ENCODE results near the gene DIS3L2. TPM values are rescaled to one million over a fixed set of nuclear protein-coding genes. Genes with fewer than 3 reads are reported as not detected.

The DIS3L2 gene
- total RNA-seq, 1 donor from 2014 or later: 20.6 TPM

GRCh38 chr2:232126301-232127099 is 165.0 kb downstream of the DIS3L2 start:
- H3K27me3 ChIP-seq: no peaks in the 10 kb centered on the region
- no peaks in the 10 kb centered on the region for H3K9me3 ChIP-seq
- intact Hi-C loops (cut with DNase I): no loop called here
- no peak for DNase-seq (ENCODE audit: low spot score in 2 of 2)
- peaks cover 3 to 11% of the 10 kb centered on the region in 2 donors for H3K36me3 ChIP-seq
- no peak for TF ChIP-seq CTCF (IDR thresholded peaks at IDR 0.05)
- no peak overlapping the region for H3K4me3 ChIP-seq
- no peak overlapping the region for H3K27ac ChIP-seq
- H3K4me1 ChIP-seq: no peaks in the 10 kb centered on the region

GRCh38 chr2:232129483-232129882 is 168.0 kb downstream of the DIS3L2 start:
- DNase-seq (ENCODE audit: low spot score in 2 of 2): no peak
- H3K27ac ChIP-seq: peak overlapping the region in 1 of 2 donors; percentile 24
- intact Hi-C loops (cut with DNase I): no loop called here
- no peaks in the 10 kb centered on the region for H3K27me3 ChIP-seq
- H3K4me3 ChIP-seq: peak overlapping the region in 1 of 2 donors; percentile 9
- no peaks in the 10 kb centered on the region for H3K9me3 ChIP-seq
- no peak for TF ChIP-seq CTCF (IDR thresholded peaks at IDR 0.05)
- H3K4me1 ChIP-seq: no peaks in the 10 kb centered on the region
- H3K36me3 ChIP-seq: peaks cover 12 to 24% of the 10 kb centered on the region in 2 donors

GRCh38 chr2:232132181-232132580 is 170.7 kb downstream of the DIS3L2 start:
- no peaks in the 10 kb centered on the region for H3K27me3 ChIP-seq
- intact Hi-C loops (cut with DNase I): no loop called here
- no peak for DNase-seq (ENCODE audit: low spot score in 2 of 2)
- no peaks in the 10 kb centered on the region for H3K4me1 ChIP-seq
- H3K4me3 ChIP-seq: no peak overlapping the region
- H3K9me3 ChIP-seq: no peaks in the 10 kb centered on the region
- no peak for TF ChIP-seq CTCF (IDR thresholded peaks at IDR 0.05)
- H3K36me3 ChIP-seq: peaks cover 12 to 24% of the 10 kb centered on the region in 2 donors
- H3K27ac ChIP-seq: no peak overlapping the region

- H3K9me3 ChIP-seq: no peaks in the 10 kb centered on the region
- intact Hi-C loops (cut with DNase I): no loop called here
- H3K4me1 ChIP-seq: no peaks in the 10 kb centered on the region
- no peaks in the 10 kb centered on the region for H3K27me3 ChIP-seq
- H3K36me3 ChIP-seq: peaks cover 12 to 24% of the 10 kb centered on the region in 2 donors
- no peak overlapping the region for H3K27ac ChIP-seq
- no peak for DNase-seq (ENCODE audit: low spot score in 2 of 2)
- no peak overlapping the region for H3K4me3 ChIP-seq
- no peak for TF ChIP-seq CTCF (IDR thresholded peaks at IDR 0.05)
These were observed 171.6 kb downstream of the DIS3L2 start for GRCh38 chr2:232133078-232133477.

GRCh38 chr2:232134939-232135338 is 173.4 kb downstream of the DIS3L2 start:
- Histone ChIP-seq H3K9me3 (no peaks in the 10 kb centered on the region), H3K27ac (no peak overlapping the region), H3K36me3 (peaks cover 12 to 24% of the 10 kb centered on the region in 2 donors), H3K4me3 (no peak overlapping the region), H3K4me1 (no peaks in the 10 kb centered on the region), H3K27me3 (no peaks in the 10 kb centered on the region)
- TF ChIP-seq CTCF (IDR thresholded peaks at IDR 0.05): no peak
- no peak for DNase-seq (ENCODE audit: low spot score in 2 of 2)
- intact Hi-C loops (cut with DNase I): no loop called here

All from ascending aorta (tissue), 2 donors.